ENCODE measurements around the gene NME3. TPM values are rescaled to one million over a fixed set of nuclear protein-coding genes. Genes with fewer than 3 reads are reported as not detected.

The NME3 gene
- total and polyA plus RNA-seq, 2 donors (not counting 3 experiments of a cell fraction or from before 2014, with no cell fraction given) = 38.2 to 74.4 TPM

DNA sequence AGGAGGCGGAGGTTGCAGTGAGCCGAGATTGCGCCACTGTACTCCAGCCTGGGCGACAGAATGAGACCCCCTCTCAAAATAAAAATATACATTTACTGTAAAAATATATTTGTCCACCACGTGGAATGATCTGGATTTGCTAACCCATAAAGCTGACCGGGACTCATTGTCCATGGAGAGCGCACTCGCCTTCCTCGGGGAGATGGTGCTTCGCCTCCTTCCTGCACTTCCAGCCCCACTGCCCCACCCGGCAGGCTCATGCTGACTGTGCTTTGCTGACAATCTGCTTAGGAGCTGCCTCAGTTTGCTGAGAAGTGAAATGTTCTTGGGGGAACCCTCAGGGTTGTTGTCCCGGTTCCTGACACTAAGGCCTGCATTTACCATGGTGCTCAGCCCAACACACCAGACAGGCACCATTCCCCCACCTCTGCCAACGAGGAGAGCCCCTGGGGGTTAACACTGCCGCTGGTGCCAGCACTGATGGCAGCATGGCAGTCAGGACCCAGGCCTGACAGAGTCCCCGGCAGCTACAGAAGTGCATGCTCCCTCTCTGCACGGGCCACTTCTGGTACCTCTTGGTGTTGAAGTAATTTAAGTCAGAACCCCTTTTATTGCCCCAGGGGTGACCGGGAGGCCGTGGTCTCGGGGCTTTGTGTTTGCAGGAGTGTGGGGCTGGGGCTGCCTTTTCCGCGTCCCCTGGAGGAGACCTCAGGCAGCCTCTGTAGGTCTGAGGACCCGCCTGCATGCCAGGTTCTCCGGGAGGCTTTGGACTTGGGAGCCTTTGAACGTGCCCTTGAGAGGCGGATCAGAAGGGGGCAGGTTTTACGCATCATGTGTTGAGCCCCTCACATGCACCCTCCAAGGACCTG lies 13.9 kb upstream of the NME3 start:
- ChIA-PET CTCF (no interaction called here), POLR2A (no interaction called here)
- Histone ChIP-seq H3K4me1 (ENCODE audit: control insufficient read depth, extremely low read depth, insufficient read depth, low read length) (peaks cover 14% of the 10 kb centered on the region), H3K27me3 (ENCODE audit: control insufficient read depth in 2 of 2, insufficient read depth in 2 of 2, low read length in 2 of 2) (no peaks in the 10 kb centered on the region), H3K36me3 (ENCODE audit: control insufficient read depth in 2 of 2, extremely low read depth in 1 of 2, insufficient read depth in 2 of 2, low read length in 2 of 2) (peaks cover 0 to 26% of the 10 kb centered on the region in 2 experiments), H3K27ac (ENCODE audit: insufficient read depth, low read depth, low read length) (no peak overlapping the region), H3K4me3 (replicated peaks in 1 of 3; ENCODE audit: insufficient read depth in 1 of 3, low read depth in 1 of 3, low read length in 3 of 3) (no peak overlapping the region), H4K20me1 (replicated peaks; ENCODE audit: control insufficient read depth, extremely low read depth, insufficient read depth, low read length) (no peaks in the 10 kb centered on the region), H3K9me1 (replicated peaks; ENCODE audit: control insufficient read depth, extremely low read depth, insufficient read depth, low read length) (no peaks in the 10 kb centered on the region), H3K9ac (replicated peaks; ENCODE audit: extremely low read depth, insufficient read depth, low read length) (no peak overlapping the region), H2AFZ (ENCODE audit: low read depth, low read length) (no peak overlapping the region), H3K79me2 (ENCODE audit: control insufficient read depth, insufficient read depth, low read length) (peaks cover 25% of the 10 kb centered on the region), H3K4me2 (ENCODE audit: insufficient read depth, low read length) (no peak overlapping the region), H3K9me3 (replicated peaks; ENCODE audit: control insufficient read depth, insufficient read depth, low read length) (no peaks in the 10 kb centered on the region)
- dilution Hi-C loops (cut with MboI; ENCODE audit: extremely low pct_ligation_motif_present, low sequenced_read_pairs) = no loop called here
- no peak for TF ChIP-seq FOS (IDR thresholded peaks at IDR 0.05; ENCODE audit: borderline replicate concordance, insufficient read depth, low read length)
- TF ChIP-seq POLR2AphosphoS5 (IDR thresholded peaks at IDR 0.05; ENCODE audit: insufficient read depth, low read depth, low read length) = no peak
- TF ChIP-seq, protein P1, sequence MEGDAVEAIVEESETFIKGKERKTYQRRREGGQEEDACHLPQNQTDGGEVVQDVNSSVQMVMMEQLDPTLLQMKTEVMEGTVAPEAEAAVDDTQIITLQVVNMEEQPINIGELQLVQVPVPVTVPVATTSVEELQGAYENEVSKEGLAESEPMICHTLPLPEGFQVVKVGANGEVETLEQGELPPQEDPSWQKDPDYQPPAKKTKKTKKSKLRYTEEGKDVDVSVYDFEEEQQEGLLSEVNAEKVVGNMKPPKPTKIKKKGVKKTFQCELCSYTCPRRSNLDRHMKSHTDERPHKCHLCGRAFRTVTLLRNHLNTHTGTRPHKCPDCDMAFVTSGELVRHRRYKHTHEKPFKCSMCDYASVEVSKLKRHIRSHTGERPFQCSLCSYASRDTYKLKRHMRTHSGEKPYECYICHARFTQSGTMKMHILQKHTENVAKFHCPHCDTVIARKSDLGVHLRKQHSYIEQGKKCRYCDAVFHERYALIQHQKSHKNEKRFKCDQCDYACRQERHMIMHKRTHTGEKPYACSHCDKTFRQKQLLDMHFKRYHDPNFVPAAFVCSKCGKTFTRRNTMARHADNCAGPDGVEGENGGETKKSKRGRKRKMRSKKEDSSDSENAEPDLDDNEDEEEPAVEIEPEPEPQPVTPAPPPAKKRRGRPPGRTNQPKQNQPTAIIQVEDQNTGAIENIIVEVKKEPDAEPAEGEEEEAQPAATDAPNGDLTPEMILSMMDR (IDR thresholded peaks at IDR 0.05; ENCODE audit: extremely low read depth in 1 of 2, insufficient read depth in 1 of 2, low read depth in 1 of 2, low read length in 2 of 2) = no peak
- TF ChIP-seq MYC (IDR thresholded peaks at IDR 0.05; ENCODE audit: low read depth, low read length) = no peak
- TF ChIP-seq, protein P2, sequence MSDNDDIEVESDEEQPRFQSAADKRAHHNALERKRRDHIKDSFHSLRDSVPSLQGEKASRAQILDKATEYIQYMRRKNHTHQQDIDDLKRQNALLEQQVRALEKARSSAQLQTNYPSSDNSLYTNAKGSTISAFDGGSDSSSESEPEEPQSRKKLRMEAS (IDR thresholded peaks at IDR 0.05; ENCODE audit: insufficient read depth, insufficient read length) = no peak
- no peak for TF ChIP-seq GATA2 (IDR thresholded peaks at IDR 0.05; ENCODE audit: insufficient read depth, insufficient read length, low read depth, low read length)
- no peak for TF ChIP-seq POLR2A (IDR thresholded peaks at IDR 0.05; ENCODE audit: low read depth, low read length)
- TF ChIP-seq JUN (IDR thresholded peaks at IDR 0.05; ENCODE audit: borderline replicate concordance, insufficient read depth, insufficient read length, low read depth) = no peak
- TF ChIP-seq EZH2 (IDR thresholded peaks at IDR 0.05; ENCODE audit: borderline replicate concordance, low read depth, low read length, severe bottlenecking) = no peak
- intact Hi-C loops (cut with micrococcal nuclease) = loop anchor here (5.0 to 10.0 kb wide), 2 partner anchors 363 to 480 kb away; partner anchors contain the start of genes UBE2I and UQCC4
- no peak for DNase-seq (ENCODE audit: low read depth, low spot score)
- no peak for FAIRE-seq
- BruUV-seq (replicated peaks) = no TSS peak

All from endothelial cell of umbilical vein (primary cell).